Ovary (tissue), 9 donors: ENCODE results near the gene SEMA5A. TPM values are rescaled to one million over a fixed set of nuclear protein-coding genes. Genes with fewer than 3 reads are reported as not detected.

Experiments used
- DNase-seq, 5 donors: peaks; one replicate each; pipeline ENCODE4 v3.0.0-alpha.2; 2019 to 2020
- H3K27ac ChIP-seq, 2 donors: fragments of 200-600 bp; one replicate each; pipeline versions ENCODE4 v1.5.1 to v1.8.0; 2019 to 2022
- H3K27me3 ChIP-seq: fragments of 200-600 bp; one replicate; pipeline ENCODE4 v1.8.0; 2022
- H3K36me3 ChIP-seq: fragments of 200-600 bp; sonication (generic); one replicate; pipeline ENCODE4 v1.5.1; 2019
- H3K4me1 ChIP-seq: one replicate; pipeline ENCODE4 v1.8.1; 2013; ENCODE audit warnings: mild to moderate bottlenecking, moderate library complexity; ENCODE audit not compliant: insufficient read depth
- H3K4me3 ChIP-seq: fragments of 200-600 bp; sonication (generic); one replicate; pipeline ENCODE4 v1.5.1; 2017
- H3K9me3 ChIP-seq, 2 donors: fragments of 200-600 bp in 1 of 2; sonication (generic) in 1 of 2; one replicate each; pipeline versions ENCODE4 v1.5.1 to v1.8.1; 2013 to 2019; ENCODE audit warnings: mild to moderate bottlenecking in 1 of 2, moderate library complexity in 1 of 2
- CTCF ChIP-seq, 3 donors: fragments of 450-650 bp in 2 of 3; fragments of 200-600 bp in 1 of 3; IDR thresholded peaks; one replicate each; pipeline versions ENCODE4 v1.5.1 to v1.8.0; 2016 to 2022; ENCODE audit warnings: antibody characterized with exemption in 3 of 3, mild to moderate bottlenecking in 1 of 3
- EP300 ChIP-seq: sonication (generic); formaldehyde crosslinking; IDR thresholded peaks from one replicate; pipeline ENCODE4 v1.6.1; 2017; ENCODE audit warnings: antibody characterized with exemption
- POLR2A ChIP-seq: fragments of 450-650 bp; IDR thresholded peaks from one replicate; pipeline ENCODE4 v1.6.1; 2017; ENCODE audit warnings: antibody characterized with exemption, mild to moderate bottlenecking, moderate library complexity
- WGBS, 3 donors: extraction: QIAGEN DNeasy Blood & Tissue Kit in 1 of 3; methylation state at CpG; one replicate each; pipeline versions ENCODE4 v1.1.5 to v1.1.7; 2013 to 2017; 5-methylcytosine and 5-hydroxymethylcytosine counted together
- intact Hi-C, 4 donors: fragments of 100-400 bp; cut with DNase I; formaldehyde crosslinking; loops; one replicate each; pipeline versions ENCODE4 v1.11.0 to v1.15.1; 2022 to 2023
- polyA plus RNA-seq, 2 donors: library from polyadenylated mRNA; stranded (reverse); fragments of 200-250 nt in 1 of 2; fragments of 350-450 nt in 1 of 2; fragmentation: Illumina TruSeq in 1 of 2; extraction: RNeasy Lipid Tissue Mini Kit (QIAGEN cat#74804) in 1 of 2; gene quantifications; one replicate each; pipeline ENCODE4 v1.2.3, GENCODE V29; 2013 to 2014
- total RNA-seq, 7 donors: library from RNA; depleted of rRNA in 2 of 7; stranded (reverse); fragments of >200 nt in 2 of 7; fragmentation: NEBNext Ultra II Directional in 3 of 7; extraction: Animal tissue kit (Norgen Biotek cat#: 25700) in 3 of 7; gene quantifications; one replicate each; pipeline versions ENCODE4 v1.1.0 to v1.2.4, GENCODE V29; 2016 to 2023
- donor health status: DM: no; HTN: no; CAD: no; lungs with moderate emphysema.
- donor health status: DM: no; HTN: no; CAD: no.
- donor health status: Bipolar disorder and iron deficiency.
- donor health status: DM: yes; HTN: yes; CAD: no.
- donor health status: DM: no; HTN: no; CAD: no.
- donor health status: DM: yes; HTN: yes; CAD: no.

SEMA5A gene
- total and polyA plus RNA-seq, 9 donors, result 2.0 to 6.6 (median 4.3) TPM

GRCh38 chr5:9540791-9541190 lies 5.1 kb downstream of the SEMA5A start:
- DNase-seq, result no peak
- Histone ChIP-seq H3K27me3 (no peaks in the 10 kb centered on the region), H3K4me3 (no peak overlapping the region), H3K36me3 (no peaks in the 10 kb centered on the region), H3K27ac (no peak overlapping the region), H3K4me1 (no peaks in the 10 kb centered on the region), H3K9me3 (no peaks in the 10 kb centered on the region)
- intact Hi-C loops, result loop anchor here in 1 of 4 donors (10.0 kb wide), 1 partner anchor 714 kb away; the partner anchor contains the start of gene CCT5
- TF ChIP-seq EP300 (no peak), CTCF (IDR thresholded peaks at IDR 0.05) (no peak), POLR2A (no peak)
- 60 to 69% (median 65%) methylated on average over 7 of the region's 7 CpGs for whole genome bisulfite sequencing, 3 donors

GRCh38 chr5:9538504-9538903 lies 7.4 kb downstream of the SEMA5A start:
- intact Hi-C loops, result no loop called here
- TF ChIP-seq CTCF (IDR thresholded peaks at IDR 0.05) (no peak), EP300 (no peak), POLR2A (no peak)
- WGBS, 3 donors, result 80 to 88% (median 84%) methylated on average over 7 of the region's 7 CpGs

GRCh38 chr5:9537223-9538141 lies 8.4 kb downstream of the SEMA5A start:
- no peaks in the 10 kb centered on the region for H3K4me1 ChIP-seq
- intact Hi-C loops, result no loop called here
- H3K36me3 ChIP-seq, result no peaks in the 10 kb centered on the region
- H3K9me3 ChIP-seq, result no peaks in the 10 kb centered on the region
- H3K27me3 ChIP-seq, result no peaks in the 10 kb centered on the region
- 74 to 84% (median 82%) methylated on average over 2 of the region's 2 CpGs for WGBS, 3 donors
- no peak overlapping the region for H3K4me3 ChIP-seq
- no peak overlapping the region for H3K27ac ChIP-seq
- DNase-seq, result no peak
- no peak for TF ChIP-seq CTCF (IDR thresholded peaks at IDR 0.05)
- no peak for TF ChIP-seq EP300
- TF ChIP-seq POLR2A, result no peak

More at GRCh38 chr5:9538504-9538903, 7.4 kb downstream of the SEMA5A start:
- Histone ChIP-seq H3K27me3 (no peaks in the 10 kb centered on the region), H3K27ac (no peak overlapping the region), H3K4me3 (no peak overlapping the region), H3K4me1 (no peaks in the 10 kb centered on the region), H3K36me3 (no peaks in the 10 kb centered on the region), H3K9me3 (no peaks in the 10 kb centered on the region)
- no peak for DNase-seq

GRCh38 chr5:9536717-9537116 lies 9.2 kb downstream of the SEMA5A start:
- no peak overlapping the region for H3K27ac ChIP-seq
- TF ChIP-seq CTCF (IDR thresholded peaks at IDR 0.05) (no peak), POLR2A (no peak), EP300 (no peak)
- no peaks in the 10 kb centered on the region for H3K27me3 ChIP-seq
- WGBS, 3 donors, result 76 to 80% (median 80%) methylated on average over 2 of the region's 2 CpGs
- H3K36me3 ChIP-seq, result no peaks in the 10 kb centered on the region
- no peak for DNase-seq
- no peaks in the 10 kb centered on the region for H3K9me3 ChIP-seq
- no peaks in the 10 kb centered on the region for H3K4me1 ChIP-seq
- H3K4me3 ChIP-seq, result no peak overlapping the region
- intact Hi-C loops, result no loop called here
